ENCODE results near the gene ADCY2.

GRCh38 chr5:7787770-7788169 is 391.8 kb downstream of the ADCY2 start:
- TF ChIP-seq, protein P1, sequence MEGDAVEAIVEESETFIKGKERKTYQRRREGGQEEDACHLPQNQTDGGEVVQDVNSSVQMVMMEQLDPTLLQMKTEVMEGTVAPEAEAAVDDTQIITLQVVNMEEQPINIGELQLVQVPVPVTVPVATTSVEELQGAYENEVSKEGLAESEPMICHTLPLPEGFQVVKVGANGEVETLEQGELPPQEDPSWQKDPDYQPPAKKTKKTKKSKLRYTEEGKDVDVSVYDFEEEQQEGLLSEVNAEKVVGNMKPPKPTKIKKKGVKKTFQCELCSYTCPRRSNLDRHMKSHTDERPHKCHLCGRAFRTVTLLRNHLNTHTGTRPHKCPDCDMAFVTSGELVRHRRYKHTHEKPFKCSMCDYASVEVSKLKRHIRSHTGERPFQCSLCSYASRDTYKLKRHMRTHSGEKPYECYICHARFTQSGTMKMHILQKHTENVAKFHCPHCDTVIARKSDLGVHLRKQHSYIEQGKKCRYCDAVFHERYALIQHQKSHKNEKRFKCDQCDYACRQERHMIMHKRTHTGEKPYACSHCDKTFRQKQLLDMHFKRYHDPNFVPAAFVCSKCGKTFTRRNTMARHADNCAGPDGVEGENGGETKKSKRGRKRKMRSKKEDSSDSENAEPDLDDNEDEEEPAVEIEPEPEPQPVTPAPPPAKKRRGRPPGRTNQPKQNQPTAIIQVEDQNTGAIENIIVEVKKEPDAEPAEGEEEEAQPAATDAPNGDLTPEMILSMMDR (IDR thresholded peaks at IDR 0.05): no peak
- TF ChIP-seq POLR2A (IDR thresholded peaks at IDR 0.05) (no peak), POLR2AphosphoS5 (IDR thresholded peaks at IDR 0.05) (no peak)

Measured in prostate gland (tissue), 2 donors.